ENCODE measurements around the gene WDR70.

- TF ChIP-seq SP1 (IDR thresholded peaks at IDR 0.05) (no peak), ELF4 (IDR thresholded peaks at IDR 0.05) (no peak), L3MBTL2 (conservative IDR thresholded peaks at IDR 0.05) (no peak), SUZ12 (IDR thresholded peaks at IDR 0.05) (no peak), NFRKB (IDR thresholded peaks at IDR 0.05) (no peak), FOXM1 (IDR thresholded peaks at IDR 0.05; ENCODE audit: borderline replicate concordance) (no peak), FOXK2 (IDR thresholded peaks at IDR 0.05) (no peak), FOXA1 (IDR thresholded peaks at IDR 0.05) (no peak), HDGF (IDR thresholded peaks at IDR 0.05; ENCODE audit: borderline replicate concordance) (no peak), ZNF384 (IDR thresholded peaks at IDR 0.05) (no peak), TARDBP (IDR thresholded peaks at IDR 0.05) (no peak)
- TF ChIP-seq, protein P1, sequence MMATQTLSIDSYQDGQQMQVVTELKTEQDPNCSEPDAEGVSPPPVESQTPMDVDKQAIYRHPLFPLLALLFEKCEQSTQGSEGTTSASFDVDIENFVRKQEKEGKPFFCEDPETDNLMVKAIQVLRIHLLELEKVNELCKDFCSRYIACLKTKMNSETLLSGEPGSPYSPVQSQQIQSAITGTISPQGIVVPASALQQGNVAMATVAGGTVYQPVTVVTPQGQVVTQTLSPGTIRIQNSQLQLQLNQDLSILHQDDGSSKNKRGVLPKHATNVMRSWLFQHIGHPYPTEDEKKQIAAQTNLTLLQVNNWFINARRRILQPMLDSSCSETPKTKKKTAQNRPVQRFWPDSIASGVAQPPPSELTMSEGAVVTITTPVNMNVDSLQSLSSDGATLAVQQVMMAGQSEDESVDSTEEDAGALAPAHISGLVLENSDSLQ (IDR thresholded peaks at IDR 0.05) = no peak
These were observed 222.0 kb downstream of the WDR70 start for GRCh38 chr5:37601163-37601562.

All from HEK293T (cell line).